GM12873 (cell line): ENCODE results near the gene TALDO1.

Source experiments
- CTCF ChIP-seq: IDR thresholded peaks from 2 replicates; pipeline ENCODE4 v1.5.1; 2012; ENCODE audit warnings: low read depth, mild to moderate bottlenecking, moderate library complexity, low read length, control low read depth; ENCODE audit not compliant: insufficient read depth; ENCODE audit errors: missing control alignments

TALDO1 gene

GRCh38 chr11:702462-703461 is 44.5 kb upstream of the TALDO1 start:
- TF ChIP-seq CTCF = no peak

GRCh38 chr11:703506-703905 is 43.8 kb upstream of the TALDO1 start:
- TF ChIP-seq CTCF = no peak

- TF ChIP-seq CTCF = no peak
Measured at GRCh38 chr11:704228-704674, 43.0 kb upstream of the TALDO1 start.

- no peak for TF ChIP-seq CTCF
Measured at GRCh38 chr11:704781-705645, 42.3 kb upstream of the TALDO1 start.

- no peak for TF ChIP-seq CTCF
Measured at GRCh38 chr11:705646-706438, 41.4 kb upstream of the TALDO1 start, which contains the start of gene EPS8L2. EPS8L2 (plus strand) TSS chr11:706231; CDS start chr11:709408, 3,177 bp downstream.

- no peak for TF ChIP-seq CTCF
Measured at GRCh38 chr11:706439-706956, 40.8 kb upstream of the TALDO1 start.
